Measurements from ENCODE around the gene NFXL1.

- TF ChIP-seq CTCF (optimal IDR thresholded peaks at IDR 0.05 in 1 of 3, IDR thresholded peaks at IDR 0.05 in 1 of 3, conservative IDR thresholded peaks at IDR 0.05 in 1 of 3; ENCODE audit: extremely low read depth in 1 of 3, insufficient read depth in 2 of 3, low read length in 3 of 3) (no peak), EZH2 (IDR thresholded peaks at IDR 0.05; ENCODE audit: low read length) (no peak)
Measured at GRCh38 chr4:47837908-47838294, 76.5 kb downstream of the NFXL1 start, which contains the start of gene CORIN.
